Neural progenitor cell (in vitro differentiated cells): ENCODE results near the gene CALN1. TPM values are rescaled to one million over a fixed set of nuclear protein-coding genes. Genes with fewer than 3 reads are reported as not detected.

Source experiments
- DNase-seq: peaks from one replicate; pipeline ENCODE4 v3.0.0-alpha.2; 2016; ENCODE audit warnings: low spot score
- H2AFZ ChIP-seq: fragments of 200-600 bp; sonication (generic); replicated peaks from 2 replicates; pipeline ENCODE4 v1.6.1; 2016; ENCODE audit warnings: antibody characterized with exemption
- H3F3A ChIP-seq: fragments of 200-600 bp; sonication (generic); 2 replicates; pipeline ENCODE4 v1.6.1; 2016; ENCODE audit warnings: antibody characterized with exemption, low read depth
- H3K27ac ChIP-seq: fragments of 200-600 bp; sonication (generic); 2 replicates; pipeline ENCODE4 v1.5.1; 2016; ENCODE audit warnings: mild to moderate bottlenecking
- H3K27me3 ChIP-seq: fragments of 200-600 bp; sonication (generic); 2 replicates; pipeline ENCODE4 v1.6.1; 2016; ENCODE audit warnings: mild to moderate bottlenecking, moderate library complexity
- H3K36me3 ChIP-seq: fragments of 200-600 bp; sonication (generic); 2 replicates; pipeline ENCODE4 v1.5.1; 2016
- H3K4me1 ChIP-seq: fragments of 200-600 bp; sonication (generic); 2 replicates; pipeline ENCODE4 v1.6.1; 2016; ENCODE audit warnings: mixed run types
- H3K4me2 ChIP-seq: fragments of 200-600 bp; sonication (generic); 2 replicates; pipeline ENCODE4 v1.6.1; 2016
- H3K4me3 ChIP-seq: fragments of 200-600 bp; sonication (generic); 2 replicates; pipeline ENCODE4 v1.5.1; 2016
- H3K79me2 ChIP-seq: fragments of 200-600 bp; sonication (generic); 2 replicates; pipeline ENCODE4 v1.6.1; 2016; ENCODE audit warnings: low read depth
- H3K9ac ChIP-seq: fragments of 200-600 bp; sonication (generic); 2 replicates; pipeline ENCODE4 v1.6.1; 2016
- H3K9me3 ChIP-seq: fragments of 200-600 bp; sonication (generic); 2 replicates; pipeline ENCODE4 v1.5.1; 2016; ENCODE audit warnings: low read depth
- H4K20me1 ChIP-seq: fragments of 200-600 bp; sonication (generic); 2 replicates; pipeline ENCODE4 v1.6.1; 2016; ENCODE audit warnings: low read depth
- H3K27ac Mint-ChIP-seq: 3 replicates; pipeline ENCODE4 v1.8.0; 2021; ENCODE audit warnings: mixed read lengths
- H3K27me3 Mint-ChIP-seq: 2 replicates; pipeline ENCODE4 v1.8.0; 2022; ENCODE audit warnings: low read depth, mild to moderate bottlenecking, inconsistent platforms, moderate library complexity, mixed read lengths; ENCODE audit not compliant: insufficient read depth
- H3K36me3 Mint-ChIP-seq: 3 replicates; pipeline ENCODE4 v1.8.0; 2021; ENCODE audit warnings: mixed read lengths
- H3K4me1 Mint-ChIP-seq: 3 replicates; pipeline ENCODE4 v1.8.0; 2021; ENCODE audit warnings: mixed read lengths
- H3K4me3 Mint-ChIP-seq: 3 replicates; pipeline ENCODE4 v1.8.0; 2021; ENCODE audit warnings: mild to moderate bottlenecking, moderate library complexity, mixed read lengths
- H3K9me3 Mint-ChIP-seq: 3 replicates; pipeline ENCODE4 v1.8.0; 2020; ENCODE audit warnings: mixed read lengths
- EZH2 ChIP-seq: fragments of 200-600 bp; sonication (generic); IDR thresholded peaks from 2 replicates; pipeline ENCODE4 v1.6.1; 2017; ENCODE audit warnings: antibody characterized with exemption, mild to moderate bottlenecking, moderate library complexity
- EZH2phosphoT487 ChIP-seq: fragments of 200-600 bp; sonication (generic); IDR thresholded peaks from 2 replicates; pipeline ENCODE4 v1.6.1; 2017; ENCODE audit warnings: antibody characterized with exemption
- total RNA-seq: library from RNA; depleted of rRNA; stranded (reverse); fragments of >200 nt; gene quantifications from 2 replicates; pipeline ENCODE4 v1.2.3, GENCODE V29; 2015; ENCODE audit warnings: low replicate concordance
- TF ChIP-seq, protein P1 (sequence below): fragments of 200-600 bp; sonication (generic); IDR thresholded peaks from 2 replicates; pipeline ENCODE4 v1.5.1; 2017; ENCODE audit warnings: antibody characterized with exemption, mild to moderate bottlenecking

CALN1 gene
- total RNA-seq, 1 donor from 2014 or later = 3.1 TPM

DNA sequence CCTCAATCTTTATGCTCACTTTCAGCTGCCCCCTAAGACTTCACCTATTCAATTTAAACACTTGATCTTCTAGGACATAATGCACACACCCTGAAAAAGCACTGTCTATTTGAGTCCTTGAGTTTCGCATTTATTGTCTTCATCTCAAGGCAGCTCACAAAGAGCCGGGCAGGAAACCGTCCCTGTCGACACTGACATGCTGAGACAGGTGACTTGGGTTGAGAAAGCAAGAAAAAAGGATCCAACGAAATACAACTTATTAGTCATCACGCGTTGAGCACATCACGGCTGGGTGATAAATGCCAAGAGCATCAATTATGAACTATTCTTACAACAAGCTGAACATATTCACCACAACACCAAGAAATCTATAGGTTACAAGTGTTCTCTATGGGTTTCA, 91.1 kb downstream of the CALN1 start:
- Histone ChIP-seq H3K27me3 (no peaks in the 10 kb centered on the region), H3K4me2 (no peak overlapping the region), H2AFZ (no peak overlapping the region), H3K4me3 (no peak overlapping the region), H3K9ac (no peak overlapping the region), H3K9me3 (no peaks in the 10 kb centered on the region), H3K79me2 (no peaks in the 10 kb centered on the region), H4K20me1 (no peaks in the 10 kb centered on the region), H3K27ac (no peak overlapping the region), H3K36me3 (no peaks in the 10 kb centered on the region), H3K4me1 (no peaks in the 10 kb centered on the region), H3F3A (no peaks in the 10 kb centered on the region)
- H3K4me3 Mint-ChIP-seq = no peak overlapping the region
- peaks cover 2% of the 10 kb centered on the region for H3K27me3 Mint-ChIP-seq
- H3K4me1 Mint-ChIP-seq = no peaks in the 10 kb centered on the region
- H3K9me3 Mint-ChIP-seq = no peaks in the 10 kb centered on the region
- TF ChIP-seq EZH2phosphoT487 (no peak), EZH2 (no peak)
- TF ChIP-seq, protein P1, sequence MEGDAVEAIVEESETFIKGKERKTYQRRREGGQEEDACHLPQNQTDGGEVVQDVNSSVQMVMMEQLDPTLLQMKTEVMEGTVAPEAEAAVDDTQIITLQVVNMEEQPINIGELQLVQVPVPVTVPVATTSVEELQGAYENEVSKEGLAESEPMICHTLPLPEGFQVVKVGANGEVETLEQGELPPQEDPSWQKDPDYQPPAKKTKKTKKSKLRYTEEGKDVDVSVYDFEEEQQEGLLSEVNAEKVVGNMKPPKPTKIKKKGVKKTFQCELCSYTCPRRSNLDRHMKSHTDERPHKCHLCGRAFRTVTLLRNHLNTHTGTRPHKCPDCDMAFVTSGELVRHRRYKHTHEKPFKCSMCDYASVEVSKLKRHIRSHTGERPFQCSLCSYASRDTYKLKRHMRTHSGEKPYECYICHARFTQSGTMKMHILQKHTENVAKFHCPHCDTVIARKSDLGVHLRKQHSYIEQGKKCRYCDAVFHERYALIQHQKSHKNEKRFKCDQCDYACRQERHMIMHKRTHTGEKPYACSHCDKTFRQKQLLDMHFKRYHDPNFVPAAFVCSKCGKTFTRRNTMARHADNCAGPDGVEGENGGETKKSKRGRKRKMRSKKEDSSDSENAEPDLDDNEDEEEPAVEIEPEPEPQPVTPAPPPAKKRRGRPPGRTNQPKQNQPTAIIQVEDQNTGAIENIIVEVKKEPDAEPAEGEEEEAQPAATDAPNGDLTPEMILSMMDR = no peak
- DNase-seq = no peak
- no peaks in the 10 kb centered on the region for H3K36me3 Mint-ChIP-seq
- H3K27ac Mint-ChIP-seq = no peak overlapping the region

DNA sequence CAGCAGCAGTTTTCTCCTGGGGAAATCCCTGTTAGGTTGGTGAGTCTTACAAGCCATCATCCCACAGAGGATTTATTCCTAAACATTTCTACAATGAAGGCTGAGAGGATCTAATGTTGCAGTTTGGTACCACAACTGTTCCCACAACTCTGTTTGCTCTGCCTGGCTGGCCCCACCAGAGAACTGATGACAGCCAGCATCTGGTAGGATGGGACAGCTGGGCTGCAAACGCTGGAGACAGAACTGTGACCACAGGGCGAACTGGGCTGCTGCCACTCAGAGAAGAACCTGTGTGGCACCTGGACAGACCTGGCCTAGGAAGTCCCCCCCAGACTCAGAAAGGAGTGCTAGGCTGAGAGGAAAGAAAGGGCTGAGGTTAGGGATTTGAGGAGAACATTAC, 94.8 kb downstream of the CALN1 start:
- no peak overlapping the region for H2AFZ ChIP-seq
- H3K27ac ChIP-seq = no peak overlapping the region
- no peaks in the 10 kb centered on the region for H3K36me3 ChIP-seq
- no peaks in the 10 kb centered on the region for H4K20me1 ChIP-seq
- no peak overlapping the region for H3K4me3 ChIP-seq
- TF ChIP-seq, protein P1 = no peak
- no peak for TF ChIP-seq EZH2phosphoT487
- no peak for TF ChIP-seq EZH2
- H3K4me3 Mint-ChIP-seq = no peak overlapping the region
- no peaks in the 10 kb centered on the region for H3K27me3 ChIP-seq
- H3K4me1 Mint-ChIP-seq = no peaks in the 10 kb centered on the region
- H3K4me1 ChIP-seq = no peaks in the 10 kb centered on the region
- H3F3A ChIP-seq = no peaks in the 10 kb centered on the region
- DNase-seq = no peak
- H3K9ac ChIP-seq = no peak overlapping the region
- no peak overlapping the region for H3K4me2 ChIP-seq
- no peaks in the 10 kb centered on the region for H3K79me2 ChIP-seq
- no peaks in the 10 kb centered on the region for H3K9me3 ChIP-seq
- H3K27me3 Mint-ChIP-seq = peaks cover 2% of the 10 kb centered on the region
- no peak overlapping the region for H3K27ac Mint-ChIP-seq
- no peaks in the 10 kb centered on the region for H3K36me3 Mint-ChIP-seq
- no peaks in the 10 kb centered on the region for H3K9me3 Mint-ChIP-seq

DNA sequence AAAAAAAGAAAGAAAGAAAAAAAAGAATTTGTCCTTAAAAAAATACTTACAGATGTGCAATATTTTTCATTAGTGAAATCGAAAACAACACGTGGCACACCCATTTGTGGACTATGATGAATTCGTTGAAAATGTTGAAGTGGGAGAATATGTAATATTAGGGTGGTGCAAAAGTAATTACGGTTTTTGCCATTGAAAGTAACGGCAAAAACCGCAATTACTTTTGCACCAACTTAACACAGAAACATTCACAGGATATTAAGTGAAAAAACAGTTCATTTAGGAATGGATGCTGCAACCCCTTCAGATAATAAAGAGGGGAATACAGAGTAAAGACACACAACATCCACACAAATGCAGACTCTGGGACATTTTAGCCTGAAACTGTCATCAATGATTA, 96.0 kb downstream of the CALN1 start:
- Histone ChIP-seq H3K27me3 (no peaks in the 10 kb centered on the region), H3F3A (no peaks in the 10 kb centered on the region), H3K4me2 (no peak overlapping the region), H4K20me1 (no peaks in the 10 kb centered on the region), H3K4me1 (no peaks in the 10 kb centered on the region), H3K27ac (no peak overlapping the region), H3K9ac (no peak overlapping the region), H3K79me2 (no peaks in the 10 kb centered on the region), H3K36me3 (no peaks in the 10 kb centered on the region), H3K9me3 (no peaks in the 10 kb centered on the region), H2AFZ (no peak overlapping the region), H3K4me3 (no peak overlapping the region)
- Mint-ChIP-seq H3K27ac (no peak overlapping the region), H3K36me3 (no peaks in the 10 kb centered on the region), H3K9me3 (no peaks in the 10 kb centered on the region), H3K4me1 (no peaks in the 10 kb centered on the region), H3K4me3 (no peak overlapping the region), H3K27me3 (peaks cover 2% of the 10 kb centered on the region)
- TF ChIP-seq EZH2phosphoT487 (no peak), EZH2 (no peak)
- DNase-seq = no peak

DNA sequence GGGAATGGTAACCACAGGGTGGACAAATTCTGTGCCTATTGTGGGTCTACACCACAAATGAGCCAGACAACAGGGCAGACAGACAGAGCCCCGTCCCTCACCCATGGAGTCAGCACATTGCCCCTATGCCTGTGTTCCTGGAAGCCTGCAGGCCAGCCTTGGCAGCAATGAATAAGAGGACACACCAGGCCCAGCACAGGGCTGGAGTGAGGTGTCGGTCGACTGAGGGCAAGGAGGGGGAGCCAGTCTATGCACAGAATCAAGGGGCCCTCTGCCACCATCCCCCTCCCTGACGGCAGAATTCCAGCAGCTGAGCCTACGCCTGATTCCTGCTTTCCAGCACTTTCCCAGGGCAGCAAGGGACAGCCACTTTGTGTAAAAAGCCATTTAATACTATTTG, 98.2 kb downstream of the CALN1 start:
- Histone ChIP-seq H3F3A (no peaks in the 10 kb centered on the region), H2AFZ (no peak overlapping the region), H3K36me3 (no peaks in the 10 kb centered on the region), H3K27ac (no peak overlapping the region), H3K79me2 (no peaks in the 10 kb centered on the region), H3K4me3 (no peak overlapping the region), H3K4me1 (no peaks in the 10 kb centered on the region), H4K20me1 (no peaks in the 10 kb centered on the region), H3K9me3 (no peaks in the 10 kb centered on the region), H3K4me2 (no peak overlapping the region), H3K9ac (no peak overlapping the region), H3K27me3 (no peaks in the 10 kb centered on the region)
- H3K27ac Mint-ChIP-seq = no peak overlapping the region
- H3K36me3 Mint-ChIP-seq = no peaks in the 10 kb centered on the region
- TF ChIP-seq EZH2phosphoT487 = no peak
- TF ChIP-seq, protein P1 = no peak
- no peak for TF ChIP-seq EZH2
- H3K27me3 Mint-ChIP-seq = no peaks in the 10 kb centered on the region
- no peak for DNase-seq
- no peaks in the 10 kb centered on the region for H3K9me3 Mint-ChIP-seq
- H3K4me3 Mint-ChIP-seq = no peak overlapping the region
- H3K4me1 Mint-ChIP-seq = no peaks in the 10 kb centered on the region
